HEK293 (cell line): Measurements from ENCODE around the gene TENT4A.

Source experiments
- CTCF ChIA-PET: fragments of 350-600 bp; formaldehyde crosslinking; extraction: SDS; loops from one replicate; lab custom pipeline; 2021; ENCODE audit warnings: antibody characterized with exemption; lab: Yijun Ruan, JAX
- POLR2A ChIA-PET: fragments of 300-600 bp; formaldehyde crosslinking; extraction: SDS; loops from one replicate; lab custom pipeline; 2020; ENCODE audit warnings: antibody characterized with exemption, inconsistent platforms; lab: Yijun Ruan, JAX
- H3K27ac ChIP-seq: fragments of 200-500 bp; sonication (Bioruptor generic); 2 replicates; pipeline ENCODE4 v1.5.1; 2014; ENCODE audit warnings: low read depth, low read length, control low read depth, inconsistent platforms; ENCODE audit errors: extremely low read depth
- H3K36me3 ChIP-seq, 2 experiments: fragments of 200-500 bp in 1 of 2; sonication (Bioruptor generic) in 1 of 2; 1 replicate in 1 of 2; 2 replicates in 1 of 2; pipeline ENCODE4 v1.5.1; 2014 to 2017; ENCODE audit warnings: inconsistent platforms in 2 of 2, low read length in 2 of 2; ENCODE audit not compliant: control insufficient read depth in 2 of 2, insufficient read depth in 1 of 2
- H3K4me1 ChIP-seq: fragments of 200-500 bp; sonication (Bioruptor generic); 2 replicates; pipeline ENCODE4 v1.5.1; 2014; ENCODE audit warnings: mild to moderate bottlenecking, low read length, inconsistent platforms; ENCODE audit not compliant: control insufficient read depth, insufficient read depth
- H3K4me3 ChIP-seq: 2 replicates; pipeline ENCODE4 v1.5.1; 2011; ENCODE audit warnings: low read depth, mild to moderate bottlenecking, control low read depth, low read length, moderate library complexity
- H3K9me3 ChIP-seq: fragments of 200-500 bp; sonication (Bioruptor generic); 2 replicates; pipeline ENCODE4 v1.5.1; 2014; ENCODE audit warnings: low read depth, low read length, inconsistent platforms; ENCODE audit not compliant: control insufficient read depth, insufficient read depth
- BCL11A ChIP-seq: fragments of 450-650 bp; formaldehyde crosslinking; IDR thresholded peaks from 2 replicates; pipeline ENCODE4 v1.5.1; 2016; ENCODE audit warnings: low read depth, missing biosample characterization, missing genetic modification characterization
- FEZF1 ChIP-seq: fragments of 450-650 bp; formaldehyde crosslinking; IDR thresholded peaks from 2 replicates; pipeline ENCODE4 v1.5.1; 2016; ENCODE audit warnings: missing biosample characterization, missing genetic modification characterization
- SCRT2 ChIP-seq: fragments of 450-650 bp; formaldehyde crosslinking; IDR thresholded peaks from 2 replicates; pipeline ENCODE4 v1.5.1; 2016; ENCODE audit warnings: missing biosample characterization, missing genetic modification characterization
- ZBTB1 ChIP-seq: fragments of 450-650 bp; formaldehyde crosslinking; IDR thresholded peaks from 2 replicates; pipeline ENCODE4 v1.5.1; 2016; ENCODE audit warnings: missing biosample characterization, missing genetic modification characterization
- ZEB2 ChIP-seq: fragments of 450-650 bp; formaldehyde crosslinking; IDR thresholded peaks from 2 replicates; pipeline ENCODE4 v1.5.1; 2016; ENCODE audit warnings: missing biosample characterization, missing genetic modification characterization
- ZNF140 ChIP-seq: fragments of 450-650 bp; formaldehyde crosslinking; IDR thresholded peaks from 2 replicates; pipeline ENCODE4 v1.5.1; 2016; ENCODE audit warnings: missing biosample characterization, missing genetic modification characterization
- ZNF223 ChIP-seq: fragments of 450-650 bp; formaldehyde crosslinking; IDR thresholded peaks from 2 replicates; pipeline ENCODE4 v1.5.1; 2016; ENCODE audit warnings: missing biosample characterization, missing genetic modification characterization
- ZNF248 ChIP-seq: fragments of 450-650 bp; formaldehyde crosslinking; IDR thresholded peaks from 2 replicates; pipeline ENCODE4 v1.5.1; 2017; ENCODE audit warnings: missing biosample characterization, missing genetic modification characterization
- ZNF292 ChIP-seq: fragments of 450-650 bp; formaldehyde crosslinking; IDR thresholded peaks from 2 replicates; pipeline ENCODE4 v1.5.1; 2016; ENCODE audit warnings: low read depth, missing biosample characterization, missing genetic modification characterization, borderline replicate concordance
- ZNF37A ChIP-seq: fragments of 450-650 bp; IDR thresholded peaks from 2 replicates; pipeline ENCODE4 v1.5.1; 2018; ENCODE audit warnings: missing biosample characterization, missing genetic modification characterization
- ZNF670 ChIP-seq: fragments of 450-650 bp; formaldehyde crosslinking; IDR thresholded peaks from 2 replicates; pipeline ENCODE4 v1.5.1; 2016; ENCODE audit warnings: missing biosample characterization, missing genetic modification characterization, low read depth
- ZNF701 ChIP-seq: fragments of 450-650 bp; formaldehyde crosslinking; IDR thresholded peaks from 2 replicates; pipeline ENCODE4 v1.5.1; 2016; ENCODE audit warnings: missing biosample characterization, missing genetic modification characterization
- ZNF76 ChIP-seq: fragments of 450-650 bp; formaldehyde crosslinking; IDR thresholded peaks from 2 replicates; pipeline ENCODE4; 2016; ENCODE audit warnings: low read depth, missing biosample characterization, missing genetic modification characterization, borderline replicate concordance
- ZSCAN30 ChIP-seq: fragments of 450-650 bp; IDR thresholded peaks from 2 replicates; pipeline ENCODE4 v1.5.1; 2018; ENCODE audit warnings: missing biosample characterization, mild to moderate bottlenecking, missing genetic modification characterization, moderate library complexity
- TF ChIP-seq, protein P1 (sequence below): fragments of 450-650 bp; formaldehyde crosslinking; IDR thresholded peaks from 2 replicates; pipeline ENCODE4 v1.5.1; 2016; ENCODE audit warnings: missing biosample characterization, missing genetic modification characterization
- TF ChIP-seq, protein P2 (sequence below): fragments of 450-650 bp; formaldehyde crosslinking; IDR thresholded peaks from 2 replicates; pipeline ENCODE4 v1.5.1; 2016; ENCODE audit warnings: missing biosample characterization, missing genetic modification characterization
- TF ChIP-seq, protein P3 (sequence below): fragments of 450-650 bp; formaldehyde crosslinking; IDR thresholded peaks from 2 replicates; pipeline ENCODE4 v1.5.1; 2016; ENCODE audit warnings: missing biosample characterization, missing genetic modification characterization

The TENT4A gene

DNA sequence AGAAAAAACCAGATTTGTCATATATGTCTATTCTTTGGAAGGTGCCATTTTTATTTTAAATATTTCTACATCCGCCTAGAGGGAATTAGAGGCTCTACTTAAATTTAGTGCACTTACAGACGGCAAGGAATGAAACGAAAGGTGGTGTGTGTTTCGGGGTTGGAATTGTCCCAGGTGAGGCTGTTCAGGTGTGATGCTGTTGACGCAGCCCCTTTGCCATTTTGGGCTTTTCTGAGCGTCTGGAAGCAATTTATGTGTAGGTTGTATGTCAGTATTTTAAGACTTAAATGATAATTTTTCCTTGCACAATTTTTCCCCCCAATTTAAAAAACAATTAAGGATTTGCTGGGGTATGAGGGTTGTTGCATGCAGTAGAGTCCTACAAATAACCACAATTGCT, 2.0 kb downstream of the TENT4A start:
- H3K4me1 ChIP-seq, result peaks cover 29% of the 10 kb centered on the region
- H3K36me3 ChIP-seq, result peaks cover 0 to 41% of the 10 kb centered on the region in 2 experiments; a peak in 1 of 3 replicates
- H3K27ac ChIP-seq, result no peak overlapping the region
- H3K9me3 ChIP-seq, result no peaks in the 10 kb centered on the region
- CTCF ChIA-PET, result no interaction called here
- TF ChIP-seq ZNF223, result no peak
- TF ChIP-seq ZNF292 (tag by site-specific recombination), result no peak
- TF ChIP-seq BCL11A (tag by site-specific recombination), result no peak
- no peak for TF ChIP-seq ZBTB1 (tag by site-specific recombination)
- TF ChIP-seq ZNF37A (tag by site-specific recombination), result no peak
- no peak for TF ChIP-seq ZNF140 (tag by site-specific recombination)
- TF ChIP-seq, protein P1, sequence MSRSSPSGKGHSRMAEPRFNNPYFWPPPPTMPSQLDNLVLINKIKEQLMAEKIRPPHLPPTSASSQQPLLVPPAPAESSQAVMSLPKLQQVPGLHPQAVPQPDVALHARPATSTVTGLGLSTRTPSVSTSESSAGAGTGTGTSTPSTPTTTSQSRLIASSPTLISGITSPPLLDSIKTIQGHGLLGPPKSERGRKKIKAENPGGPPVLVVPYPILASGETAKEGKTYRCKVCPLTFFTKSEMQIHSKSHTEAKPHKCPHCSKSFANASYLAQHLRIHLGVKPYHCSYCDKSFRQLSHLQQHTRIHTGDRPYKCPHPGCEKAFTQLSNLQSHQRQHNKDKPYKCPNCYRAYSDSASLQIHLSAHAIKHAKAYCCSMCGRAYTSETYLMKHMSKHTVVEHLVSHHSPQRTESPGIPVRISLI (tag by site-specific recombination), result no peak
- TF ChIP-seq FEZF1 (tag by site-specific recombination), result no peak
- no peak for TF ChIP-seq ZNF701
- TF ChIP-seq, all 188 proteins: peak for 0
- POLR2A ChIA-PET, result no interaction called here
- H3K4me3 ChIP-seq, result peak overlapping the region; percentile 69

DNA sequence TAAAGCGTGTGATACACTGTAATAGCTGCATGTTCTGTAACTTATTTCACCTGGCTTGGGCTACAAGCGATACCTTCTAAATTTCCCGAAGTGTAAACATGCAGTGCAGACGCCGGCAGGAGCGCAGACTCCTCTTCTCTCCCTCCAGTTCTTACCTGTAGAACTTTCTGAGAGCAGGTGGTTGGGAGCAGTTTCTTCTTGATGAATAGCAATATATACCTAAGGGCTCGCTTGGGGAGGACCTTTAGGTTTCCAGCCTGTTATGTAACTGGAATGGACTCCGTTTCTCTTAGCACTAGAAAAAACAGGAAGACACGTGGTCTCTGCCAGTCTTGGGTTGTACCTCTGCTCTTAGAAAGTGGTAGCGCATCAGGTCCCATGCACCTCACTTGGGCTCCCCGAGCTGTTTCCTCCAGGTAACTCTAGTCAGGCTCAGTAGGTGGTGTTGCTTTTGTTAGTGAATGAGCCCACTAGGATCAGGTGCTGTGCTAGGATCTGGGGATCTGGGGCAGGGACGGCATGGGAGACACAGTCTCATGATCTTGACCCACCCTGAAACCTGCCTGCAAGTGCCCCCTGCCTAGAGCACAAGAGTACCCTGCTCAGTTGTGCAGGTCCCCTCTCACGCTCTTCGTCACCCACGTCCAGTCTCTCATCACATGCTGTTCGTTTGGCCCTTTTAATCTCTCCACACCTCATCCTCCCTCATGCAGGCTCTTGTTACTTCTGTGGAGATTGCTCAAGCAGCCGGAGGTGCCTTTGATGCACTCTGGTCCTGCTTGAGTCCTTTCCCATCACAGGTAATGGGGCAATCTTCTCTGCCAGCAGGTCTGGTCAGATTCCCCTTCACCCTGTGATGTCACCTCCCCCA, 2.8 kb downstream of the TENT4A start:
- Histone ChIP-seq H3K4me1 (peaks cover 33% of the 10 kb centered on the region), H3K9me3 (no peaks in the 10 kb centered on the region), H3K36me3 (peaks cover 0 to 41% of the 10 kb centered on the region in 2 experiments; a peak in 1 of 3 replicates), H3K27ac (no peak overlapping the region), H3K4me3 (peak overlapping the region; percentile 69)
- CTCF ChIA-PET, result interaction anchor here (0.6 to 0.7 kb wide), 2 partner anchors 455 to 943 kb away, joined by 3 read pairs; no protein-coding TSS in a partner anchor
- POLR2A ChIA-PET, result interaction anchor here (1.5 kb wide), 1 partner anchor 83 kb away, joined by 4 read pairs; the partner anchor contains the start of genes NSUN2 and SRD5A1
- TF ChIP-seq SCRT2 (tag by site-specific recombination), result peak; percentile 64
- TF ChIP-seq, protein P2, sequence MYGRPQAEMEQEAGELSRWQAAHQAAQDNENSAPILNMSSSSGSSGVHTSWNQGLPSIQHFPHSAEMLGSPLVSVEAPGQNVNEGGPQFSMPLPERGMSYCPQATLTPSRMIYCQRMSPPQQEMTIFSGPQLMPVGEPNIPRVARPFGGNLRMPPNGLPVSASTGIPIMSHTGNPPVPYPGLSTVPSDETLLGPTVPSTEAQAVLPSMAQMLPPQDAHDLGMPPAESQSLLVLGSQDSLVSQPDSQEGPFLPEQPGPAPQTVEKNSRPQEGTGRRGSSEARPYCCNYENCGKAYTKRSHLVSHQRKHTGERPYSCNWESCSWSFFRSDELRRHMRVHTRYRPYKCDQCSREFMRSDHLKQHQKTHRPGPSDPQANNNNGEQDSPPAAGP, result 0 out of 2 replicates have a peak, but pooled peaks have one; percentile 13
- TF ChIP-seq ZNF248 (tag by site-specific recombination), result no peak
- TF ChIP-seq ZNF670 (tag by site-specific recombination), result no peak
- TF ChIP-seq, protein P3, sequence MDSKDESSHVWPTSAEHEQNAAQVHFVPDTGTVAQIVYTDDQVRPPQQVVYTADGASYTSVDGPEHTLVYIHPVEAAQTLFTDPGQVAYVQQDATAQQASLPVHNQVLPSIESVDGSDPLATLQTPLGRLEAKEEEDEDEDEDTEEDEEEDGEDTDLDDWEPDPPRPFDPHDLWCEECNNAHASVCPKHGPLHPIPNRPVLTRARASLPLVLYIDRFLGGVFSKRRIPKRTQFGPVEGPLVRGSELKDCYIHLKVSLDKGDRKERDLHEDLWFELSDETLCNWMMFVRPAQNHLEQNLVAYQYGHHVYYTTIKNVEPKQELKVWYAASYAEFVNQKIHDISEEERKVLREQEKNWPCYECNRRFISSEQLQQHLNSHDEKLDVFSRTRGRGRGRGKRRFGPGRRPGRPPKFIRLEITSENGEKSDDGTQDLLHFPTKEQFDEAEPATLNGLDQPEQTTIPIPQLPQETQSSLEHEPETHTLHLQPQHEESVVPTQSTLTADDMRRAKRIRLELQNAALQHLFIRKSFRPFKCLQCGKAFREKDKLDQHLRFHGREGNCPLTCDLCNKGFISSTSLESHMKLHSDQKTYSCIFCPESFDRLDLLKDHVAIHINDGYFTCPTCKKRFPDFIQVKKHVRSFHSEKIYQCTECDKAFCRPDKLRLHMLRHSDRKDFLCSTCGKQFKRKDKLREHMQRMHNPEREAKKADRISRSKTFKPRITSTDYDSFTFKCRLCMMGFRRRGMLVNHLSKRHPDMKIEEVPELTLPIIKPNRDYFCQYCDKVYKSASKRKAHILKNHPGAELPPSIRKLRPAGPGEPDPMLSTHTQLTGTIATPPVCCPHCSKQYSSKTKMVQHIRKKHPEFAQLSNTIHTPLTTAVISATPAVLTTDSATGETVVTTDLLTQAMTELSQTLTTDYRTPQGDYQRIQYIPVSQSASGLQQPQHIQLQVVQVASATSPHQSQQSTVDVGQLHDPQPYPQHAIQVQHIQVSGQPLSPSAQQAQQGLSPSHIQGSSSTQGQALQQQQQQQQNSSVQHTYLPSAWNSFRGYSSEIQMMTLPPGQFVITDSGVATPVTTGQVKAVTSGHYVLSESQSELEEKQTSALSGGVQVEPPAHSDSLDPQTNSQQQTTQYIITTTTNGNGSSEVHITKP (tag by site-specific recombination), result peak; percentile 57
- no peak for TF ChIP-seq ZSCAN30 (tag by site-specific recombination)
- TF ChIP-seq ZNF76 (tag by site-specific recombination), result no peak
- no peak for TF ChIP-seq ZEB2 (tag by site-specific recombination)
